Endothelial cell of umbilical vein (primary cell): ENCODE results near the gene NCSTN. TPM values are rescaled to one million over a fixed set of nuclear protein-coding genes. Genes with fewer than 3 reads are reported as not detected.

Experiments
- BruUV-seq: library from RNA; stranded (reverse); fragments of 400-500 nt; replicated peaks from 2 replicates; lab custom pipeline; 2021; lab: Mats Ljungman, UMichigan
- CTCF ChIA-PET: fragments of 300-600, 350-600 bp; sonication (Branson Sonifier 250); formaldehyde crosslinking; loops from one replicate; lab custom pipeline; 2021; ENCODE audit warnings: antibody characterized with exemption, inconsistent platforms; lab: Charles Lee
- POLR2A ChIA-PET: fragments of 300-600, 350-600 bp; sonication (Branson Sonifier 250); formaldehyde crosslinking; loops from one replicate; lab custom pipeline; 2021; ENCODE audit warnings: antibody characterized with exemption, inconsistent platforms; lab: Charles Lee
- DNase-seq: peaks from one replicate; pipeline ENCODE4 v3.0.0-alpha.2; 2011; ENCODE audit warnings: low read depth, low spot score
- FAIRE-seq: peaks from 2 replicates; lab custom pipeline; 2011; peaks lifted over from hg19 to GRCh38; lab: Jason Lieb, UNC
- H2AFZ ChIP-seq: 2 replicates; pipeline ENCODE4 v1.6.0; 2012; ENCODE audit warnings: low read depth, low read length, control low read depth, inconsistent platforms
- H3K27ac ChIP-seq: 2 replicates; pipeline ENCODE4 v1.5.1; 2011; ENCODE audit warnings: low read depth, mild to moderate bottlenecking, control low read depth, low read length, moderate library complexity; ENCODE audit not compliant: insufficient read depth
- H3K27me3 ChIP-seq, 2 experiments: 2 replicates each; pipeline versions ENCODE4 v1.6.0 to v1.6.1; 2011; ENCODE audit warnings: low read length in 2 of 2, mixed read lengths in 1 of 2; ENCODE audit not compliant: control insufficient read depth in 2 of 2, insufficient read depth in 2 of 2
- H3K36me3 ChIP-seq, 2 experiments: 2 replicates in 1 of 2; 3 replicates in 1 of 2; pipeline ENCODE4 v1.5.1; 2011; ENCODE audit warnings: low read length in 2 of 2, mild to moderate bottlenecking in 1 of 2, moderate library complexity in 1 of 2; ENCODE audit not compliant: control insufficient read depth in 2 of 2, insufficient read depth in 2 of 2; ENCODE audit errors: extremely low read depth in 1 of 2
- H3K4me1 ChIP-seq: 3 replicates; pipeline ENCODE4 v1.5.1; 2011; ENCODE audit warnings: mild to moderate bottlenecking, low read length; ENCODE audit not compliant: control insufficient read depth, insufficient read depth; ENCODE audit errors: extremely low read depth
- H3K4me2 ChIP-seq: 2 replicates; pipeline ENCODE4 v1.6.1; 2011; ENCODE audit warnings: low read length, control low read depth, mixed read lengths; ENCODE audit not compliant: insufficient read depth
- H3K4me3 ChIP-seq, 3 experiments: fragments of 200-600 bp in 1 of 3; sonication (generic), shearing (Covaris generic) in 1 of 3; replicated peaks in 1 of 3; 2 replicates each; pipeline ENCODE4 v1.5.1; 2011 to 2016; ENCODE audit warnings: control low read depth in 3 of 3, low read length in 3 of 3, mild to moderate bottlenecking in 2 of 3, inconsistent platforms in 1 of 3, low read depth in 1 of 3, moderate library complexity in 1 of 3; ENCODE audit not compliant: insufficient read depth in 1 of 3
- H3K79me2 ChIP-seq: 2 replicates; pipeline ENCODE4 v1.6.0; 2012; ENCODE audit warnings: low read length, inconsistent platforms; ENCODE audit not compliant: control insufficient read depth, insufficient read depth
- H3K9ac ChIP-seq: replicated peaks from 2 replicates; pipeline ENCODE3; 2011; ENCODE audit warnings: low read length, control low read depth; ENCODE audit not compliant: insufficient read depth; ENCODE audit errors: extremely low read depth
- H3K9me1 ChIP-seq: replicated peaks from 3 replicates; pipeline ENCODE4 v1.6.0; 2011; ENCODE audit warnings: mild to moderate bottlenecking, low read length; ENCODE audit not compliant: control insufficient read depth, insufficient read depth; ENCODE audit errors: extremely low read depth
- H3K9me3 ChIP-seq: replicated peaks from 2 replicates; pipeline ENCODE4 v1.5.1; 2012; ENCODE audit warnings: low read length, inconsistent platforms; ENCODE audit not compliant: control insufficient read depth, insufficient read depth
- H4K20me1 ChIP-seq: replicated peaks from 2 replicates; pipeline ENCODE3; 2011; ENCODE audit warnings: mild to moderate bottlenecking, low read length; ENCODE audit not compliant: control insufficient read depth, insufficient read depth; ENCODE audit errors: extremely low read depth
- EZH2 ChIP-seq: IDR thresholded peaks from 2 replicates; pipeline ENCODE4 v1.6.1; 2012; ENCODE audit warnings: borderline replicate concordance, low read depth, mild to moderate bottlenecking, moderate library complexity, low read length, inconsistent platforms; ENCODE audit not compliant: severe bottlenecking
- FOS ChIP-seq: IDR thresholded peaks from 2 replicates; pipeline ENCODE4 v1.6.1; 2011; ENCODE audit warnings: mild to moderate bottlenecking, low read length, moderate library complexity, borderline replicate concordance; ENCODE audit not compliant: insufficient read depth
- GATA2 ChIP-seq: IDR thresholded peaks from 2 replicates; pipeline ENCODE4 v1.7.0; 2011; ENCODE audit warnings: low read depth, mild to moderate bottlenecking, moderate library complexity, mixed read lengths, low read length; ENCODE audit not compliant: insufficient read length, insufficient read depth
- JUN ChIP-seq: IDR thresholded peaks from 2 replicates; pipeline ENCODE4 v1.6.1; 2011; ENCODE audit warnings: borderline replicate concordance, low read depth; ENCODE audit not compliant: insufficient read length, insufficient read depth
- MYC ChIP-seq: IDR thresholded peaks from one replicate; pipeline ENCODE4 v1.6.1; 2011; ENCODE audit warnings: mild to moderate bottlenecking, low read depth, low read length
- POLR2A ChIP-seq: IDR thresholded peaks from 2 replicates; pipeline ENCODE4 v1.6.1; 2012; ENCODE audit warnings: low read depth, mild to moderate bottlenecking, control low read depth, low read length
- POLR2AphosphoS5 ChIP-seq: IDR thresholded peaks from 2 replicates; pipeline ENCODE4 v1.6.1; 2012; ENCODE audit warnings: low read depth, mild to moderate bottlenecking, control low read depth, low read length, moderate library complexity; ENCODE audit not compliant: insufficient read depth
- dilution Hi-C: fragments of 300-500 bp; cut with MboI; formaldehyde crosslinking; loops from one replicate; pipeline ENCODE4 v1.15.0; 2019; ENCODE audit warnings: low sequenced_read_pairs; ENCODE audit not compliant: extremely low pct_ligation_motif_present
- intact Hi-C: fragments of 100-400 bp; cut with micrococcal nuclease; formaldehyde crosslinking; loops from one replicate; pipeline ENCODE4 v1.10.0; 2022
- polyA plus RNA-seq, 4 experiments: library from polyadenylated mRNA; depleted of rRNA in 3 of 4; stranded (reverse) in 3 of 4; unstranded in 1 of 4; fragments of >200 nt; gene quantifications; 2 replicates each; pipeline versions ENCODE4 v1.2.1 to v1.2.3, GENCODE V29; 2011 to 2012; ENCODE audit warnings: missing spikeins in 1 of 4
- total RNA-seq: library from RNA; stranded (reverse); gene quantifications from 2 replicates; pipeline ENCODE4 v1.2.3, GENCODE V29; 2021
- TF ChIP-seq, protein P1 (sequence below), 2 donors: IDR thresholded peaks; 1 replicate in 1 of 2; 2 replicates in 1 of 2; pipeline ENCODE4 v1.5.1; 2011; ENCODE audit warnings: low read length in 2 of 2, mild to moderate bottlenecking in 2 of 2, moderate library complexity in 2 of 2, control low read depth in 1 of 2, inconsistent platforms in 1 of 2, low read depth in 1 of 2; ENCODE audit not compliant: insufficient read depth in 1 of 2; ENCODE audit errors: extremely low read depth in 1 of 2
- TF ChIP-seq, protein P2 (sequence below): IDR thresholded peaks from 2 replicates; pipeline ENCODE4 v1.6.1; 2011; ENCODE audit not compliant: insufficient read depth, insufficient read length

The NCSTN gene
- total and polyA plus RNA-seq, 2 donors (not counting 3 experiments of a cell fraction or from before 2014, with no cell fraction given) = 92.5 to 199 TPM

DNA sequence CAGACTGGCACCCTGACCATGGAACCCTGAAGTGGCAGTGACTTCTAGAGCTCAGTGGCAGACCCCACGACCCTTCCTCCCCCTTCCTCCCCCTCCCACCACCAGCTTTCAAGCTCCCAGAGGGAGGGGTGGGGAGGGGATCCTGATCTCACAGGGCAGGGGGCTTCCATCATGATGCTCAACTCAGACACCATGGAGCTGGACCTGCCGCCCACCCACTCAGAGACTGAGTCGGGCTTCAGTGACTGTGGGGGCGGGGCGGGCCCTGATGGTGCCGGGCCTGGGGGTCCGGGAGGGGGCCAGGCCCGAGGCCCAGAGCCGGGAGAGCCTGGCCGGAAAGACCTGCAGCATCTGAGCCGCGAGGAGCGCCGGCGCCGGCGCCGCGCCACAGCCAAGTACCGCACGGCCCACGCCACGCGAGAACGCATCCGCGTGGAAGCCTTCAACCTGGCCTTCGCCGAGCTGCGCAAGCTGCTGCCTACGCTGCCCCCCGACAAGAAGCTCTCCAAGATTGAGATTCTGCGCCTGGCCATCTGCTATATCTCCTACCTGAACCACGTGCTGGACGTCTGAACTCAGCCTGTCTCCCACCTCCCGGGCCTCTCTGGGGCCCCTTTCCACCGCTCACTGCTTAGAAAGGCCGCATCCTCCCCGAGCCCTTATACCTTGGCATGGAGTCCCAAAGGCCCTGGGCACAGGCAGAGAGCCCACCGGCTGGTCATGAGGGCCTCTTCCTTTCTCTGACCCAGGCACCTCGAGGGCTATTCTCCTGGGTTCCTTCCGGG is 27.6 kb downstream of the NCSTN start:
- H2AFZ ChIP-seq = no peak overlapping the region
- no peak overlapping the region for H3K9ac ChIP-seq
- H3K9me1 ChIP-seq = no peaks in the 10 kb centered on the region
- H3K36me3 ChIP-seq = no peaks in the 10 kb centered on the region
- ChIA-PET CTCF (interaction anchor here (1.1 to 1.4 kb wide), 3 partner anchors 8 to 177 kb away, joined by 3 to 6 read pairs (median 3); no protein-coding TSS in a partner anchor), POLR2A (interaction anchor here (0.7 kb wide), 1 partner anchor 341 kb away, joined by 6 read pairs; no protein-coding TSS in a partner anchor)
- TF ChIP-seq POLR2A = no peak
- no peak for TF ChIP-seq JUN
- TF ChIP-seq, protein P1, sequence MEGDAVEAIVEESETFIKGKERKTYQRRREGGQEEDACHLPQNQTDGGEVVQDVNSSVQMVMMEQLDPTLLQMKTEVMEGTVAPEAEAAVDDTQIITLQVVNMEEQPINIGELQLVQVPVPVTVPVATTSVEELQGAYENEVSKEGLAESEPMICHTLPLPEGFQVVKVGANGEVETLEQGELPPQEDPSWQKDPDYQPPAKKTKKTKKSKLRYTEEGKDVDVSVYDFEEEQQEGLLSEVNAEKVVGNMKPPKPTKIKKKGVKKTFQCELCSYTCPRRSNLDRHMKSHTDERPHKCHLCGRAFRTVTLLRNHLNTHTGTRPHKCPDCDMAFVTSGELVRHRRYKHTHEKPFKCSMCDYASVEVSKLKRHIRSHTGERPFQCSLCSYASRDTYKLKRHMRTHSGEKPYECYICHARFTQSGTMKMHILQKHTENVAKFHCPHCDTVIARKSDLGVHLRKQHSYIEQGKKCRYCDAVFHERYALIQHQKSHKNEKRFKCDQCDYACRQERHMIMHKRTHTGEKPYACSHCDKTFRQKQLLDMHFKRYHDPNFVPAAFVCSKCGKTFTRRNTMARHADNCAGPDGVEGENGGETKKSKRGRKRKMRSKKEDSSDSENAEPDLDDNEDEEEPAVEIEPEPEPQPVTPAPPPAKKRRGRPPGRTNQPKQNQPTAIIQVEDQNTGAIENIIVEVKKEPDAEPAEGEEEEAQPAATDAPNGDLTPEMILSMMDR (IDR thresholded peaks at IDR 0.05; ENCODE audit: extremely low read depth in 1 of 2, insufficient read depth in 1 of 2, low read depth in 1 of 2, low read length in 2 of 2) = no peak
- TF ChIP-seq, protein P2, sequence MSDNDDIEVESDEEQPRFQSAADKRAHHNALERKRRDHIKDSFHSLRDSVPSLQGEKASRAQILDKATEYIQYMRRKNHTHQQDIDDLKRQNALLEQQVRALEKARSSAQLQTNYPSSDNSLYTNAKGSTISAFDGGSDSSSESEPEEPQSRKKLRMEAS = no peak
- TF ChIP-seq MYC = no peak
- no peak for TF ChIP-seq GATA2
- TF ChIP-seq POLR2AphosphoS5 = no peak
- TF ChIP-seq EZH2 = no peak
- no peak for TF ChIP-seq FOS
- DNase-seq (no peak), FAIRE-seq (no peak)
- H3K27me3 ChIP-seq = peaks cover 7 to 18% of the 10 kb centered on the region in 2 experiments
- no peaks in the 10 kb centered on the region for H3K9me3 ChIP-seq
- no TSS peak for BruUV-seq
- intact Hi-C loops = no loop called here
- no peak overlapping the region for H3K4me2 ChIP-seq
- H3K79me2 ChIP-seq = no peaks in the 10 kb centered on the region
- no peaks in the 10 kb centered on the region for H4K20me1 ChIP-seq
- H3K4me3 ChIP-seq = no peak overlapping the region
- dilution Hi-C loops = no loop called here
- no peak overlapping the region for H3K27ac ChIP-seq
- no peaks in the 10 kb centered on the region for H3K4me1 ChIP-seq
